Retina (tissue), 1 donor: Measurements from ENCODE around the gene TPO.

Experiments
- DNase-seq: peaks from one replicate; pipeline ENCODE4 v3.0.0-alpha.2; 2016

Gene TPO

GRCh38 chr2:1539441-1539840 lies 126.2 kb downstream of the TPO start:
- no peak for DNase-seq

- DNase-seq = no peak
These were observed 126.7 kb downstream of the TPO start for GRCh38 chr2:1539973-1540372.

- DNase-seq = no peak
These were observed 127.2 kb downstream of the TPO start for GRCh38 chr2:1540481-1540880.

- DNase-seq = no peak
These were observed 127.8 kb downstream of the TPO start for GRCh38 chr2:1541040-1541439.

GRCh38 chr2:1541819-1542475 lies 128.7 kb downstream of the TPO start:
- DNase-seq = no peak

GRCh38 chr2:1542971-1543370 lies 129.7 kb downstream of the TPO start:
- DNase-seq = no peak

GRCh38 chr2:1543776-1544477 lies 130.7 kb downstream of the TPO start:
- DNase-seq = no peak

GRCh38 chr2:1544478-1545069 lies 131.3 kb downstream of the TPO start:
- no peak for DNase-seq

- DNase-seq = peak; percentile 82
These were observed 132.8 kb downstream of the TPO start for GRCh38 chr2:1546023-1546591.

- DNase-seq = no peak
These were observed 133.6 kb downstream of the TPO start for GRCh38 chr2:1546901-1547300.

GRCh38 chr2:1548910-1549673 lies 135.8 kb downstream of the TPO start:
- DNase-seq = no peak

- no peak for DNase-seq
These were observed 136.8 kb downstream of the TPO start for GRCh38 chr2:1550076-1550475.

- DNase-seq = peak; percentile 88
These were observed 137.5 kb downstream of the TPO start for GRCh38 chr2:1550658-1551316.

- DNase-seq = no peak
These were observed 138.6 kb downstream of the TPO start for GRCh38 chr2:1551905-1552304.

- DNase-seq = no peak
These were observed 139.3 kb downstream of the TPO start for GRCh38 chr2:1552611-1553010.

- peak; percentile 6 for DNase-seq
These were observed 140.5 kb downstream of the TPO start for GRCh38 chr2:1553671-1554295.

- DNase-seq = no peak
These were observed 143.0 kb downstream of the TPO start for GRCh38 chr2:1556286-1556685.

- peak; percentile 11 for DNase-seq
These were observed 143.7 kb downstream of the TPO start for GRCh38 chr2:1556776-1557466.

- peak; percentile 6 for DNase-seq
These were observed 144.2 kb downstream of the TPO start for GRCh38 chr2:1557467-1557820.

GRCh38 chr2:1559589-1560175 lies 146.4 kb downstream of the TPO start:
- no peak for DNase-seq

- no peak for DNase-seq
These were observed 148.0 kb downstream of the TPO start for GRCh38 chr2:1561259-1561658.
